RWPE2 (cell line): Measurements from ENCODE around the gene PPM1G.

ENCODE experiments used
- ATAC-seq: fragments of 200-7000 bp; cut with Tn5 transposase; 3 replicates; pipeline ENCODE4 v1.9.1; 2021; ENCODE audit warnings: low read depth
- DNase-seq: peaks from one replicate; pipeline ENCODE4 v3.0.0-alpha.2; 2020; ENCODE audit warnings: low spot score
- H3K27ac ChIP-seq: fragments of 450-650 bp; 2 replicates; pipeline ENCODE4 v1.5.1; 2017; ENCODE audit warnings: mild to moderate bottlenecking; ENCODE audit not compliant: poor library complexity, severe bottlenecking
- H3K27me3 ChIP-seq: fragments of 250-450 bp; sonication (Bioruptor Pico); 2 replicates; pipeline ENCODE4 v1.5.1; 2021; ENCODE audit warnings: mild to moderate bottlenecking, moderate library complexity; ENCODE audit not compliant: insufficient read depth, poor library complexity, severe bottlenecking
- H3K36me3 ChIP-seq: fragments of 250-450 bp; sonication (Bioruptor Pico); 2 replicates; pipeline ENCODE4 v1.5.1; 2020; ENCODE audit warnings: low read depth, mild to moderate bottlenecking, moderate library complexity
- H3K4me1 ChIP-seq: fragments of 250-450 bp; sonication (Bioruptor Pico); 2 replicates; pipeline ENCODE4 v1.5.1; 2021; ENCODE audit warnings: mild to moderate bottlenecking, moderate library complexity; ENCODE audit not compliant: insufficient read depth, poor library complexity, severe bottlenecking
- H3K4me3 ChIP-seq: fragments of 250-450 bp; sonication (Bioruptor Pico); 2 replicates; pipeline ENCODE4 v1.5.1; 2021; ENCODE audit warnings: mild to moderate bottlenecking, moderate library complexity; ENCODE audit not compliant: severe bottlenecking
- H3K9me3 ChIP-seq: fragments of 250-450 bp; sonication (Bioruptor Pico); 2 replicates; pipeline ENCODE4 v1.5.1; 2021; ENCODE audit warnings: mild to moderate bottlenecking, moderate library complexity; ENCODE audit not compliant: severe bottlenecking
- CTCF ChIP-seq: fragments of 450-650 bp; IDR thresholded peaks from one replicate; pipeline ENCODE4 v1.5.1; 2017; ENCODE audit warnings: mild to moderate bottlenecking, moderate library complexity; ENCODE audit not compliant: poor library complexity, severe bottlenecking

Gene PPM1G

GRCh38 chr2:27441226-27441926 is 32.0 kb upstream of the PPM1G start:
- TF ChIP-seq CTCF = no peak
- H3K4me1 ChIP-seq = peaks cover 9% of the 10 kb centered on the region
- no peaks in the 10 kb centered on the region for H3K9me3 ChIP-seq
- H3K27me3 ChIP-seq = no peaks in the 10 kb centered on the region
- no peak for ATAC-seq
- peaks cover 51% of the 10 kb centered on the region for H3K36me3 ChIP-seq
- no peak for DNase-seq
- H3K27ac ChIP-seq = no peak overlapping the region
- no peak overlapping the region for H3K4me3 ChIP-seq

GRCh38 chr2:27435628-27436027 is 26.2 kb upstream of the PPM1G start:
- ATAC-seq (no peak), DNase-seq (no peak)
- H3K4me3 ChIP-seq = no peak overlapping the region
- peaks cover 8% of the 10 kb centered on the region for H3K4me1 ChIP-seq
- H3K36me3 ChIP-seq = peaks cover 78% of the 10 kb centered on the region
- H3K27ac ChIP-seq = no peak overlapping the region
- no peak for TF ChIP-seq CTCF
- H3K27me3 ChIP-seq = no peaks in the 10 kb centered on the region
- H3K9me3 ChIP-seq = no peaks in the 10 kb centered on the region

GRCh38 chr2:27431395-27431794 is 22.0 kb upstream of the PPM1G start:
- H3K4me1 ChIP-seq = peaks cover 20% of the 10 kb centered on the region
- H3K9me3 ChIP-seq = no peaks in the 10 kb centered on the region
- no peak overlapping the region for H3K4me3 ChIP-seq
- no peaks in the 10 kb centered on the region for H3K27me3 ChIP-seq
- H3K27ac ChIP-seq = no peak overlapping the region
- DNase-seq (no peak), ATAC-seq (no peak)
- peaks cover 49% of the 10 kb centered on the region for H3K36me3 ChIP-seq
- TF ChIP-seq CTCF = no peak

GRCh38 chr2:27428978-27429541 is 19.7 kb upstream of the PPM1G start:
- DNase-seq (no peak), ATAC-seq (peak; percentile 78)
- H3K4me3 ChIP-seq = peak overlapping the region; percentile 97
- peak overlapping the region; percentile 76 for H3K27ac ChIP-seq
- no peaks in the 10 kb centered on the region for H3K27me3 ChIP-seq
- TF ChIP-seq CTCF = no peak
- H3K4me1 ChIP-seq = peaks cover 20% of the 10 kb centered on the region
- H3K9me3 ChIP-seq = no peaks in the 10 kb centered on the region
- H3K36me3 ChIP-seq = peaks cover 26% of the 10 kb centered on the region
